RKO (cell line): ENCODE data around the gene PLIN4.

Source experiments
- DNase-seq: peaks from one replicate; pipeline ENCODE4 v3.0.0-alpha.2; 2016; ENCODE audit warnings: low spot score

The PLIN4 gene

GRCh38 chr19:4505570-4506448 lies 12.5 kb downstream of the PLIN4 start:
- no peak for DNase-seq

DNA sequence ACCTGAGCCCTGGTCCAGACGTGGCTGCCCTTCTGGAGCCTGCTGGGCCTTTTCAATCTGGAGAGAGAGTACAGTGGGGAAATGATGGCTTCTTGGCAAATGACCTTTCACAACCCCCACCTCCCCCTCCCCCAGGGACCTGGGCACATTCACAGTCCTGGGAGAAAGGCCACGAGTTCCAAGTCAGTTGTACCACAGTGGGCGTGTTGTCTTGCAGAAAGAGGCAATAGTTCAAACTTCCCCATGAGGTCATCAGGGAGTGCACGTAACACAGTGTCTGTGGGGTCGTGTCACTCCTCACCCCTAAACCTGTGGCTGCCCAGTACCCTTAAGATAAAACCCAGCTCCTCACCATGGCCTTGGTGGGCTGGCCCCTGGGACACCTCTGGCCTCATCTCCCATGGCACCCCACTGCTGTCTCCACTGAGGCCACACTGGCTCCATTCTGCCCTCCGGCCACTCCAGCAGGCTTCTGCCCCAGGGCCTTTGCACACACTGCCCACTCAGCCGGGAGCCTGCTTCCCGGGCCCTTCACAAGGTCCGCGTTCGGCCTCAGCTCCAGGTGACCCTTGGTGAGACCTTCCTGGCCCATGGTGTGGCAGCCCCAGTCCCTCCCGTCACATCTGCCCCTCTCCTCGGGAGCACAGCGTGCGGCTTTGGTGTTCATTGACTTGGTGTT lies 13.3 kb downstream of the PLIN4 start:
- DNase-seq, result no peak

- DNase-seq, result no peak
These were observed 14.0 kb downstream of the PLIN4 start for GRCh38 chr19:4504297-4504701.

- DNase-seq, result no peak
These were observed 14.5 kb downstream of the PLIN4 start for GRCh38 chr19:4503825-4504170.

DNA sequence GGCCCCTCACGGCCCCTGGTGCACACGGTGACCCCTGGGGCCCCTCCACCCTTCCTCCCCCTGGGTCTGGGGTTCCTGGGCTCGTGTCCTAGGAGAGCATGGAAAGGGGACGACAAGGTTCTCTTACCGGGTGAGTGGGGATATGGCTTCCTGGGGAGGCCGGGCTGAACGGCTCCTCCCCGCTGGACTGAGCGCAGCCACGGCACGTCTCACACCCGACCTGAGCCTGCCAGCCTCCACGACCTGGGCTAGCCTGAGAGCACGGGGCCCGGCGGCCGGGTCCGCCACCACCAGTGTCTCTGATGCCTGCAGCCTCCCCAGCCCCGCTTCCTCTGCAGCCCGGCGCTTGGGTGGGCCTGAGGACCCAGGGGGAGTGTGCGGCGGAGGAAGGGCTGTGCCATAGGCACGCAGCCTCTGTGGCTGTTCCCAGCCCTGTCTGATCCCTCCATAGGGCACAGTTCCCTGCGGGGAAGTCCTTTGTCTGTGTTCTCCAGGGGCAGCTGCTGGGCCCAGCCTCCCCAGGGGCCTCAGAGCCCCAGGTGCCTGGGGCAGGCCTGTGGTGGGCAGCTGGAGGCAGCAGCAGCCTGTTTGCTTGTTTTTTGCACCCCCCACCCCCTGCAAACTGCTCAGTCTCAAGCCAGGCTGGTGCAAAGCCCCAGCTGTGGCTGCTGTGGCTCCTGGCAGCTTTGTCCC lies 15.0 kb downstream of the PLIN4 start:
- DNase-seq, result no peak

- no peak for DNase-seq
These were observed 15.8 kb downstream of the PLIN4 start for GRCh38 chr19:4502282-4503131.

GRCh38 chr19:4501691-4502090 lies 16.6 kb downstream of the PLIN4 start:
- DNase-seq, result no peak

DNA sequence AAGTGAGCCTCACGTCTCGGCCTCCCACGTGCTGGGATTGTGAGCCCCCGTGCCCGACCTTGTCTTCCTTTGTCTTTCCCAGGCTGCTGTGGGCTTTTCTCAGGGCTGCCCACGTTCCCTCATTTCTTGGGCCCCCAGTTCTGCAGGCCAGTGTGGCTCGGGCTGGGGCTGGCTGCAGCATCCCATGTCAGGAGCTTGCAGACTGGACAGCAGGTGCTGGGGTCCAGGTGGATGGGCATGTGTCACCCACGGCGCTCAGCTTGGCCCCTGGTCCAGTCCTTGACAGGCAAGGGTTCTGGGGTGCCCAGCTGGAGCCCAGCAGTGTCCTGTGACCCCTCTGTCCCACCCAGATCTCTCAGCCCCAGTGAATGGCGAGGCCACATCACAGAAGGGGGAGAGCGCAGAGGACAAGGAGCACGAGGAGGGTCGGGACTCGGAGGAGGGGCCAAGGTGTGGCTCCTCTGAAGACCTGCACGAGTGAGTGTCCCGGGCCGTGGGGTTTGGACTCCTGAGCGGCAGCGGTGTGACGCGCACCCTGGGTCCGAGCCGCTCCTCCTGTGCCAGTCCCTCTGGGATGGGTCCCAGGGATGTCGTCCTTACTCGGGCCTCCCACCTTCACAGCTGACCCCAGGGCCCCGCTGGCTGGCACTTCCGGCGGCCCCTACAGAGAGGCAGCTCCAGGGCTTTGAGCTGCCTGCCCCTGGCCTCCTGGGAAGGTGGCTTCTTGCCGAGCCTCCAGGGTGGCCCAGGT lies 17.3 kb downstream of the PLIN4 start:
- no peak for DNase-seq

DNA sequence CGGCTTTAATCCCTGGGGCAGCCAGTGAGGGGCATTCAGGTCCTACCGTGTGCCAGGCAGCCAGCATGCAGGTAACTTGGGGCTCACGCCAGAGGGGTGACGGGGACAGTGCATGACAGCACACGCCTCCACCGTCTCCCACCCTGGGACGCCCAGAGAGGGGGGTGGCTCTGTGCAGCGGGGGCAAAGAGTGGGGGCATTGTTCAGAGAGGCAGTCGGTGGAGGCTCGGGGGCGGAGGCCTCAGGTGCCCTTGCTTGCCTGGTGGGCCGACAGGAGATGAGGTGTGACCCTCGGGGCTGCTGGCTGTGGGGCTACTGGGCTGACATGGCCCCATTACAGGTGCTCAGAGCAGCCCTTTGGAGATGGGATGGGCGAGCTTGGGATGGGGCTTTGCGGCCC lies 18.4 kb downstream of the PLIN4 start:
- no peak for DNase-seq

- DNase-seq, result no peak
These were observed 19.0 kb downstream of the PLIN4 start for GRCh38 chr19:4499318-4499717.

- no peak for DNase-seq
These were observed 19.6 kb downstream of the PLIN4 start for GRCh38 chr19:4498694-4499093.

- no peak for DNase-seq
These were observed 20.4 kb downstream of the PLIN4 start for GRCh38 chr19:4497770-4498389.

DNA sequence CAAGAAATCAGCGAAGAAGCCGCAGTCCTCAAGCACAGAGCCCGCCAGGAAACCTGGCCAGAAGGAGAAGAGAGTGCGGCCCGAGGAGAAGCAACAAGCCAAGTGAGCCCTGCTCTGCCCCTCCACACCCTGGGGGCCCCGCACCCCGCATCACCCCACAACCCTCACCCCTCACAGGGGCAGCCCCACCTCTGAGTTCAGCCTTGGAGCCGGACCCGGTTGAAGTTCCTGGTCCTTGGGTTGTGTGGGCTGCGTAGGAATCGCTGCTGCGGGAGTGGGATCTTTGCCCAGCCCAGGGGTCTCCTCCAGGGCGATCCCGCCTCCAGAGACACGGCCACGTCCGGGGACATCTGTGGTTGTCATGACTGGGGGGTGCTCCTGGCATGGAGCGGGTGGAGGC lies 22.0 kb downstream of the PLIN4 start:
- DNase-seq, result no peak

DNA sequence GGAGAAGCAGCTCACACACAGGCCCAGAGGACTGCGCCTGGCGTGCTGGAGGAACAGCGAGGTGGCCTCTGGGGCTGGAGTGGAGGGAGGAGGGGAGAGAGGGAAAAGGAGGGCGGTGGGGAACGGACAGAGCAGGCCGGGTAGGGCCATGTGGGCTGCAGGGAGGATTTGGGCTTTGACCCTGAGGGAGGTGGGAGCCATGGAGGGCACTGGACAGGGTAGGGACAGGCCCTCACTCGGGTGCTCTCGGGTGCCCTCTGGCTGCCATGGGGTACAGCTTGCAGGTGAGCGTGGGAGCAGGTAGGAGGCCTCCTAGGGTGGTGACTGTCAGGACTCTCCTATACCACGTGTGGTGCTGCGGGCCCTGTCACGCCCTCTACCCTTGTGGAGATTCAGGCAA lies 22.8 kb downstream of the PLIN4 start:
- no peak for DNase-seq

GRCh38 chr19:4494691-4495064 lies 23.6 kb downstream of the PLIN4 start:
- DNase-seq, result no peak

- DNase-seq, result no peak
These were observed 24.2 kb downstream of the PLIN4 start for GRCh38 chr19:4493929-4494690.

DNA sequence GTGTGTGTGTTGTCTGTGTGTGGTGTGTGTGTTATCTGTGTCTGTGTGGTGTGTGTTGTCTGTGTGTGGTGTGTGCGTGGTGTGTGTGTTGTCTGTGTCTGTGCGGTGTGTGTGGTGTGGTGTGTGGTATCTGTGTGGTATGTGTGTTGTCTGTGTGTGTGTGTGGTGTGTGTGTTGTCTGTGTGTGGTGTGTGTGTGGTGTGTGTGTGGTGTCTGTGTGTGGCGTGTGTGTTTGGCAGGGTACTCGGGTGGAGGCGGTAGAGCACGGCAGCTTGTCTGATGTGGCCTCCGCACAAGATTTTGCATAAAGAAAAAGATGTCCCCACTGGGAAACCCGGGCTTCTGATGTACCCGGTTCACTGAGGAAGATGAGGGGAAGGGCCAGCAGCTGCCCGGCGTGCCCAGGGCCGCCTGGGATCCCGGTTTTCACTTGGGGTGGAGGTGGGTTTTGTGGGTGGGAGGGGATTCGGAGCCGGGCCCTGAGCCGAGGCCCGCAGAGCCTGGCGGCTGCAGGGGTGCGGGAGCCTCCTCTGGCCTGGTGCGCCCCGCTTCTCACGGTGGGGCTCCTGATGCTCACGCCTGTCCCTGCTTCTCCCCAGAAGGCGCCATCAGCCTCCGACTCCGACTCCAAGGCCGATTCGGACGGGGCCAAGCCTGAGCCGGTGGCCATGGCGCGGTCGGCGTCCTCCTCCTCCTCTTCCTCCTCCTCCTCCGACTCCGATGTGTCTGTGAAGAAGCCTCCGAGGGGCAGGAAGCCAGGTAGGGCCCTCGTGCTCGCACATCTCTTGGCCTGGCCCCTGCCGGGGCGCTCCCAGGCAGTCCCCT lies 25.0 kb downstream of the PLIN4 start:
- no peak for DNase-seq

GRCh38 chr19:4492337-4493103 lies 25.8 kb downstream of the PLIN4 start:
- no peak for DNase-seq

DNA sequence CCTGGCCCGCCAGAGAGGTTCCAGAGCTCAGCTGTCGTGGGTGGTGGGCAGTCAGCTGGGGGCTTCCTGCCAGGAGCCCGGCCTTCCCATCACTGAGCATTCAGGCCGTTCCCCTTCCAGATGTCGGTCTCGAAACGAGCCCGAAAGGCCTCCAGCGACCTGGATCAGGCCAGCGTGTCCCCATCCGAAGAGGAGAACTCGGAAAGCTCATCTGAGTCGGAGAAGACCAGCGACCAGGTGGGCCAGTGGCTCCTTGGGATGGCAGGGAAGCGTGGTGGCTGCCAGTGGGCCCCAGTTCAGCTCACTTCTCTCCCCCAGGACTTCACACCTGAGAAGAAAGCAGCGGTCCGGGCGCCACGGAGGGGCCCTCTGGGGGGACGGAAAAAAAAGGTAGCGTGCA lies 26.8 kb downstream of the PLIN4 start:
- DNase-seq, result no peak
